HCT116 (cell line): ENCODE data around the gene BCL2L13. TPM values are rescaled to one million over a fixed set of nuclear protein-coding genes. Genes with fewer than 3 reads are reported as not detected.

Source experiments
- ATAC-seq: fragments of 200-7000 bp; cut with Tn5 transposase; 2 replicates; pipeline ENCODE4 v1.9.1; 2020; ENCODE audit warnings: mild to moderate bottlenecking, moderate library complexity
- BruUV-seq: library from RNA; stranded (reverse); fragments of 400-500 nt; replicated peaks from 2 replicates; lab custom pipeline; 2021; lab: Mats Ljungman, UMichigan
- CTCF ChIA-PET: fragments of 300-600 bp; sonication (Branson Sonifier 250); formaldehyde crosslinking; loops from one replicate; lab custom pipeline; 2021; ENCODE audit warnings: antibody characterized with exemption; lab: Charles Lee
- POLR2A ChIA-PET: fragments of 300-600, 350-600 bp; sonication (Branson Sonifier 250); formaldehyde crosslinking; loops from one replicate; lab custom pipeline; 2021; ENCODE audit warnings: antibody characterized with exemption; lab: Charles Lee
- RAD21 ChIA-PET, 2 experiments: fragments of 300-600 bp; sonication (Branson Sonifier 250); formaldehyde crosslinking; loops; one replicate each; lab custom pipeline; 2023; ENCODE audit warnings: low total read pairs in 2 of 2; ENCODE audit not compliant: uncharacterized antibody in 2 of 2, unreplicated experiment in 2 of 2, low non-redundant PET in 1 of 2; lab: Charles Lee
- DNase-seq: peaks from one replicate; pipeline ENCODE4 v3.0.0-alpha.2; 2010; ENCODE audit warnings: low read depth, low spot score
- H2AFZ ChIP-seq: fragments of 200-600 bp; shearing (Covaris generic), sonication (generic); 2 replicates; pipeline ENCODE4 v1.6.1; 2017; ENCODE audit warnings: low read depth, mixed run types, mixed read lengths, antibody characterized with exemption, low read length; ENCODE audit not compliant: poor library complexity, severe bottlenecking
- H3K27ac ChIP-seq: 2 replicates; pipeline ENCODE4 v1.5.1; 2012; ENCODE audit warnings: low read depth, low read length
- H3K27me3 ChIP-seq: fragments of 200-600 bp; sonication (generic); 2 replicates; pipeline ENCODE4 v1.6.1; 2016; ENCODE audit warnings: mixed run types, low read length, mixed read lengths; ENCODE audit not compliant: insufficient read depth
- H3K36me3 ChIP-seq, 2 experiments: fragments of 200-500 bp in 1 of 2; fragments of 200-600 bp in 1 of 2; sonication (Bioruptor generic) in 1 of 2; sonication (generic) in 1 of 2; 2 replicates each; pipeline versions ENCODE4 v1.5.1 to v1.6.1; 2014 to 2016; ENCODE audit warnings: low read length in 2 of 2, inconsistent platforms in 1 of 2, mixed read lengths in 1 of 2, mixed run types in 1 of 2; ENCODE audit not compliant: insufficient read depth in 2 of 2, control insufficient read depth in 1 of 2
- H3K4me1 ChIP-seq, 2 experiments: fragments of 200-600 bp in 1 of 2; sonication (generic) in 1 of 2; 2 replicates each; pipeline versions ENCODE4 v1.5.1 to v1.6.1; 2012 to 2017; ENCODE audit warnings: low read length in 2 of 2, inconsistent platforms in 1 of 2, mild to moderate bottlenecking in 1 of 2, mixed read lengths in 1 of 2, mixed run types in 1 of 2, moderate library complexity in 1 of 2; ENCODE audit not compliant: insufficient read depth in 2 of 2, control insufficient read depth in 1 of 2
- H3K4me2 ChIP-seq: fragments of 200-600 bp; sonication (generic); 2 replicates; pipeline ENCODE4 v1.6.1; 2017; ENCODE audit warnings: mixed run types, low read length, mixed read lengths
- H3K4me3 ChIP-seq, 2 experiments: fragments of 200-600 bp in 1 of 2; sonication (generic) in 1 of 2; replicated peaks in 1 of 2; 2 replicates each; pipeline ENCODE4 v1.5.1; 2011 to 2016; ENCODE audit warnings: low read length in 2 of 2, control low read depth in 1 of 2, low read depth in 1 of 2, mild to moderate bottlenecking in 1 of 2, mixed read lengths in 1 of 2, mixed run types in 1 of 2
- H3K79me2 ChIP-seq: fragments of 200-600 bp; sonication (generic); 2 replicates; pipeline ENCODE4 v1.6.1; 2017; ENCODE audit warnings: mild to moderate bottlenecking, mixed run types, low read length, moderate library complexity, mixed read lengths; ENCODE audit not compliant: insufficient read depth
- H3K9ac ChIP-seq: fragments of 200-600 bp; sonication (generic); 2 replicates; pipeline ENCODE4 v1.6.1; 2016; ENCODE audit warnings: low read length, mixed read lengths
- H3K9me2 ChIP-seq: fragments of 200-600 bp; sonication (generic), shearing (Covaris generic); 2 replicates; pipeline ENCODE4 v1.6.1; 2017; ENCODE audit warnings: mixed run types, mild to moderate bottlenecking, moderate library complexity; ENCODE audit not compliant: insufficient read depth
- H3K9me3 ChIP-seq, 2 experiments: fragments of 200-500 bp in 1 of 2; fragments of 200-600 bp in 1 of 2; sonication (Bioruptor generic) in 1 of 2; sonication (generic) in 1 of 2; 2 replicates each; pipeline ENCODE4 v1.6.1; 2014 to 2017; ENCODE audit warnings: low read length in 2 of 2, mixed read lengths in 2 of 2, inconsistent platforms in 1 of 2, low read depth in 1 of 2, mild to moderate bottlenecking in 1 of 2, mixed run types in 1 of 2, moderate library complexity in 1 of 2; ENCODE audit not compliant: control insufficient read depth in 1 of 2, insufficient read depth in 1 of 2
- H4K20me1 ChIP-seq: fragments of 200-600 bp; sonication (generic), shearing (Covaris generic); 2 replicates; pipeline ENCODE4 v1.6.1; 2017; ENCODE audit warnings: mixed run types, mild to moderate bottlenecking, moderate library complexity; ENCODE audit not compliant: insufficient read depth
- FOSL1 ChIP-seq: IDR thresholded peaks from 2 replicates; pipeline ENCODE4 v1.6.1; 2012; ENCODE audit warnings: low read depth
- SP1 ChIP-seq: IDR thresholded peaks from 2 replicates; pipeline ENCODE4 v1.6.1; 2012; ENCODE audit warnings: low read depth
- ZNF274 ChIP-seq: fragments of 200-500 bp; sonication (Bioruptor generic); IDR thresholded peaks from 2 replicates; pipeline ENCODE4 v1.6.1; 2014; ENCODE audit warnings: mild to moderate bottlenecking, low read depth, low read length, inconsistent platforms
- intact Hi-C: fragments of 100-400 bp; cut with micrococcal nuclease; formaldehyde crosslinking; loops from 2 replicates; pipeline ENCODE4 v1.10.0; 2022
- total RNA-seq: library from RNA; stranded (reverse); gene quantifications from one replicate; pipeline ENCODE4 v1.2.1, GENCODE V29; 2021; ENCODE audit not compliant: unreplicated experiment
- TF ChIP-seq, protein P1 (sequence below): IDR thresholded peaks from 2 replicates; pipeline ENCODE4 v1.6.1; 2012; ENCODE audit warnings: low read depth
- TF ChIP-seq, protein P2 (sequence below): IDR thresholded peaks from 2 replicates; pipeline ENCODE4 v1.6.1; 2012
- TF ChIP-seq, protein P3 (sequence below): IDR thresholded peaks from 2 replicates; pipeline ENCODE4 v1.6.1; 2012

BCL2L13 gene
- total RNA-seq, 1 experiment from 2014 or later, result 38.6 TPM

DNA sequence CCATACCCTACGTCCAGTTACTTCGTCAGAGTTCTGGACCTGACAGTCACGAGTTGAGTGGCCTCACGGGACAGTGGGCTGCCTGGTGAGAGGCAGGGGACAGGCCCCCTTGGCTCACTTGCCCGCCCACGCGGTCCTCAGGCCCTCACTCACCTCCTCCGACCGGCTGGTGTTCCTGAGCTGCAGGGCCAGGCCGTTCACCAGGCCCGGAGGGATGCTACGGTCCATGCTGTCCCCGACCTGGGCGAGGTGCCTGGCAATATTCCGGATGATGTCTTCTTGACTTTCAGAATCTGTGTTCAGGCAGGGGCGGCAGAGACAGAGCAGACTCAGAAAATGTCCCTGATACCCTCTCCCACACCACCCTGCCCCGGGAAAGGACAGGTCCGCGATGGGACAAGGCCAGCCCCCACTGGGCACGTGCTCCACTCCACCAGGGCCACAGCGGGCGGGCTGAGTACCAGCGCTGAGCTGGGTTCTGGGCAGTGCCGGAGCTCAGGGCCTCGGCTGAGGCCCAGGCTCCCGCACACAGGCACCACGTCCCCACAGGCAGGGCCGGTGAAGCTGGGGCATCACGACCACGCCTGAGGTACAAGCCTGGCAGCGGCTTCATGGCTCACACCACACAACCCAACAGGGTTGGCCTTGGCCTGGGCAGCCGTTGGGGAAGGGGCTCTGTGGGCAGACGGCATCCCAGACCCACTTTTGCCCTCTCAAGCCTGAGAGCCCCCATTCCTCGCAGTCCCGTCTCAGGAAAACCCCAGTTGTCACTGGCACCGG lies 100.8 kb downstream of the BCL2L13 start:
- ATAC-seq (no peak), DNase-seq (no peak)
- ChIA-PET CTCF (interaction anchor here (0.5 to 0.6 kb wide), 2 partner anchors 46 to 214 kb away, joined by 3 read pairs; no protein-coding TSS in a partner anchor), RAD21 (no interaction called here), POLR2A (no interaction called here)
- Histone ChIP-seq H3K9me3 (no peaks in the 10 kb centered on the region), H3K9me2 (no peaks in the 10 kb centered on the region), H3K4me3 (no peak overlapping the region), H4K20me1 (no peaks in the 10 kb centered on the region), H3K4me2 (no peak overlapping the region), H3K79me2 (no peaks in the 10 kb centered on the region), H3K9ac (no peak overlapping the region), H3K27ac (no peak overlapping the region), H3K36me3 (peaks cover 5 to 12% of the 10 kb centered on the region in 2 experiments; a peak in 3 of 4 replicates), H3K4me1 (no peaks in the 10 kb centered on the region), H2AFZ (no peak overlapping the region), H3K27me3 (no peaks in the 10 kb centered on the region)
- intact Hi-C loops, result no loop called here
- no TSS peak for BruUV-seq
- no peak for TF ChIP-seq SP1
- no peak for TF ChIP-seq FOSL1
- TF ChIP-seq, protein P1, sequence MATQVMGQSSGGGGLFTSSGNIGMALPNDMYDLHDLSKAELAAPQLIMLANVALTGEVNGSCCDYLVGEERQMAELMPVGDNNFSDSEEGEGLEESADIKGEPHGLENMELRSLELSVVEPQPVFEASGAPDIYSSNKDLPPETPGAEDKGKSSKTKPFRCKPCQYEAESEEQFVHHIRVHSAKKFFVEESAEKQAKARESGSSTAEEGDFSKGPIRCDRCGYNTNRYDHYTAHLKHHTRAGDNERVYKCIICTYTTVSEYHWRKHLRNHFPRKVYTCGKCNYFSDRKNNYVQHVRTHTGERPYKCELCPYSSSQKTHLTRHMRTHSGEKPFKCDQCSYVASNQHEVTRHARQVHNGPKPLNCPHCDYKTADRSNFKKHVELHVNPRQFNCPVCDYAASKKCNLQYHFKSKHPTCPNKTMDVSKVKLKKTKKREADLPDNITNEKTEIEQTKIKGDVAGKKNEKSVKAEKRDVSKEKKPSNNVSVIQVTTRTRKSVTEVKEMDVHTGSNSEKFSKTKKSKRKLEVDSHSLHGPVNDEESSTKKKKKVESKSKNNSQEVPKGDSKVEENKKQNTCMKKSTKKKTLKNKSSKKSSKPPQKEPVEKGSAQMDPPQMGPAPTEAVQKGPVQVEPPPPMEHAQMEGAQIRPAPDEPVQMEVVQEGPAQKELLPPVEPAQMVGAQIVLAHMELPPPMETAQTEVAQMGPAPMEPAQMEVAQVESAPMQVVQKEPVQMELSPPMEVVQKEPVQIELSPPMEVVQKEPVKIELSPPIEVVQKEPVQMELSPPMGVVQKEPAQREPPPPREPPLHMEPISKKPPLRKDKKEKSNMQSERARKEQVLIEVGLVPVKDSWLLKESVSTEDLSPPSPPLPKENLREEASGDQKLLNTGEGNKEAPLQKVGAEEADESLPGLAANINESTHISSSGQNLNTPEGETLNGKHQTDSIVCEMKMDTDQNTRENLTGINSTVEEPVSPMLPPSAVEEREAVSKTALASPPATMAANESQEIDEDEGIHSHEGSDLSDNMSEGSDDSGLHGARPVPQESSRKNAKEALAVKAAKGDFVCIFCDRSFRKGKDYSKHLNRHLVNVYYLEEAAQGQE, result no peak
- TF ChIP-seq, protein P2, sequence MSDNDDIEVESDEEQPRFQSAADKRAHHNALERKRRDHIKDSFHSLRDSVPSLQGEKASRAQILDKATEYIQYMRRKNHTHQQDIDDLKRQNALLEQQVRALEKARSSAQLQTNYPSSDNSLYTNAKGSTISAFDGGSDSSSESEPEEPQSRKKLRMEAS, result no peak
- TF ChIP-seq ZNF274, result no peak
- TF ChIP-seq, protein P3, sequence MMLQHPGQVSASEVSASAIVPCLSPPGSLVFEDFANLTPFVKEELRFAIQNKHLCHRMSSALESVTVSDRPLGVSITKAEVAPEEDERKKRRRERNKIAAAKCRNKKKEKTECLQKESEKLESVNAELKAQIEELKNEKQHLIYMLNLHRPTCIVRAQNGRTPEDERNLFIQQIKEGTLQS, result no peak
